Measurements from ENCODE around the gene SEC14L3.
"Not testable (repeated sequence)": the region's sequence is repeated elsewhere in the genome, so short reads cannot be mapped to it uniquely, and the experiment has no call there.

SEC14L3 gene

DNA sequence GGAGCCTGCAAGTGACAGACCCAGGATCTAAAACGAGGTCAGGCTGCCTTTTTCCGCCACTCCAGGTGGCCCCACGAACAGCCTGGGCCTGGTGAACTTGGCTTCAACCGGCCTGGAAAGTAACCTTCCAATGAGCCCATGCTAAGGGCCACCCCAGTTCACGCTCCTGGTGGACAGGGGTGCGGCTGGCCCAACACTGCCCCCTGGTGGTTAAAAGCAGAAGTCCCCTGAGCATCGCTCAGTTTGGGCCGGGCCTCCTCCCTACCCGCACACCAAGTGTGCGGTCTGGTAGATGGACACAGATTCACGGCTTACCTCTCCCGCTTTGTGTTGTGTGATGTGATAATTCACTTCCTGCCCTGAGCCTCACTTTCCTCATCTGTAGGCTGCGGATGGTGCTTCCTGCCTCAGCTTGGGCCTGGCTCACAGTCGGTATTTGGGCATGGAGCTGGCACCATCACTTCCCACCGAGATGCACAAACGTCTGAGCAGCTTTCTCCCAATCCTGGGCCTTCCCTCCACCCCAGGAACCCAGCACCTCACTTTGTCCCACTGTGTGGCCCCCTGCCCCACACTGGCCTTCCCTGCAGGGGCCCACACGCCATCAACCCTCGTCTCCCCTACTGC is 13.7 kb upstream of the SEC14L3 start:
- DNase-seq = no peak

DNA sequence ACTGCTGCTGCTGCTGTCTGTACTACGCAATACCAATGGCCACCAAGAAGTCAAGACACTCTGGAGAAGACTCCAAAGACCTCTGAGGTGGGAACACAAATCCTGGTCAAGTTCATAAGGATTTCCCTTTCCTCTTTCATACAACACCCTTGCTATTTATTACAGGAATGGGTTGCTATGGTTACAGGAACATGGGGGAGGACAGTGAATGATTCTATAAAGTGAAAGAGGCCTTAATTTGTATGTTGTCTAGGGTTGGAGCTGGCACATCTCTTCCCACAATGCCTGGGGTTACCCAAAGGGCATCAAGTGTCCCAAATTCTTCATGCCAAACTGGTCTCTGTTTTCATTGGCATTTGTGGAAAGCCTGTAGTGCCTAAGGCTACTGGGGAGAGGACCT is 11.4 kb upstream of the SEC14L3 start:
- no peak for DNase-seq

DNA sequence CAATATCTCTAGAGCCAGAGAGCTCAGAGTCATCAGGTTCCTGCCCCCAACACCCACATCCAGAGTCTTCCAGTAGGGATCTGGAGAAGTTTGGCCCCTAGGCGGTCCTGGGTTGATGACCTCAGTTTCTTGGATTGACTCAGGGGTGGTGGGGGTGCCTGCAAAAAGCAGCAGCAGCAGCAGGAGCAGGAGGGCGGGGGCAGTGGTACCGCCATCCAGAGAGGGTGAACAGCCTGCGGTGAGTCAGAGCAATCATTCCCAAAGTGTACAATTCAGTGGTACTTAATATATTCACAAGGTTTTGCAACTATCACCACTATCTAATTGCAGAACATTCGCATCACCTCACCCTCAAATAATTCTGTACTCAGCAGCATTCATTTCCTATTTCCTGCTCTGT is 9.9 kb upstream of the SEC14L3 start:
- DNase-seq = no peak

DNA sequence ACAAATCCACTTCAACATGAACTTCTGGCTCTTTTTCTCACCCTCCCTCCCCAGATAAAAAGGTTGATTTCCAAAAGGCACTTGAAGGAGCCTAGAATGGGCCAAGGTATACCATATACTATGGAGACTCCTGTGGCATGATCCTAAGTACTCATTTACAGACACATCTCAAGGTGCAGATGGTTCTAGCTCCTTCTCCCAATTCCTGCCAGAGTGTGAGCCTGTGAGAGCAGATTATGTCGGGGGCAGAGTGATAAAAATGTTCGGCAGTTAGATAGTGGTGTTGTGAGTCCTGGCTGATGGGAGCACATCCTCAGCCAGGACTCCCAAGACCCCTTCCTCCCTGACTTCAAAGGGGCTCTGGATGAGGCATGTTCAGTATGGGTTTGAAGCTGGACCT is 8.2 kb upstream of the SEC14L3 start:
- DNase-seq = no peak

DNA sequence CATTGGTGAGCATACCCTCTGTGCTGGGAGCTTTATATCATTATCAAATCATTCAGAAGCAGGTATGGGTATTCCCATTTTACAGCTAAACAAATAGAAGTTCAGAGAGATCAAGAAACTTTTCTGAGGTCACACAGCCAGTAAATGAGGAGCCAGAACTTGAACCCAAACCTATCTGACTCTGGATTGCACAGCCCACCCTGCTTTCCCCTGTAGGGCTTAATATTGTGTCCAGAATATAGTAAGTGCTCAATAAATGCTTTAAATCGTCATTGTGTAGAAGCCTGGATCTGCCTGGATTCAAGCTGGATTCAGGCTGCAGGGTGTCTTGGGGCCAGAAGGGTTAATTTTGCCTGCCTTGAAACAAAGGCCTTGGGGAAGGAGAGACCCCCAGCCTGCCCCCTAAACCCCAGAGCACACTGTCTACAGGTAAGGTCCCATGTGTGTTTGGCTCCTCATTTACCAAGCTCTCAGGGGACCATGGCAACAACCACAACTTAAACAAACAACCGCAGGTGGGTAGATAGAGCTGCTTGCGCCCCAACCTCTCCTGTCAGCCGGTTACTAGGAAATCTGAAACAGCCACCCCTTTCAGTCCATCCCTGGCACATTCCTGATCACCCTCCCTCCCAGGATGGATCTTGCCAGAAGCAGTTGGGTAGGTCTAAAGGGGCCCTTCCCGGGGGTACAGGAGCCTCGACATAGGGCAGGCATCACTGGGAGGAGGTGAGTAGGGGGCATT is 3.0 kb upstream of the SEC14L3 start:
- peak; percentile 27 for DNase-seq

DNA sequence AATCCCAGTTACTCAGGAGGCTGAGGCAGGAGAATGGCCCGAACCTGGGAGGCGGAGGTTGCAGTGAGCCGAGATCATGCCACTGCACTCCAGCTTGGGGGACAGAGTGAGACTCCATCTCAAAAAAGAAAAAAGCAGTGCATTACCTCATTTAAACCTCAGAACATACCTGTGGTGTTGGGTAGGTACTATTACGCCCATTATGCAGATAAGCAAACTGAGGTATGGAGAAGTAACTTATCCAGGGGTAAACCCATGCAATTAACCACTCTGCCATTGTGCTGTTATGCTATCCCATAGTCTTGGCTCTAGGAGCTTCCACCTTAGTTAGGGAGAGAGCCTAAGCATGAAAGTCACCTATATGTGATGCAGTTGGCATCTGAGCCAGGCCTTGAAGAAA is 2.3 kb upstream of the SEC14L3 start:
- DNase-seq = no peak

DNA sequence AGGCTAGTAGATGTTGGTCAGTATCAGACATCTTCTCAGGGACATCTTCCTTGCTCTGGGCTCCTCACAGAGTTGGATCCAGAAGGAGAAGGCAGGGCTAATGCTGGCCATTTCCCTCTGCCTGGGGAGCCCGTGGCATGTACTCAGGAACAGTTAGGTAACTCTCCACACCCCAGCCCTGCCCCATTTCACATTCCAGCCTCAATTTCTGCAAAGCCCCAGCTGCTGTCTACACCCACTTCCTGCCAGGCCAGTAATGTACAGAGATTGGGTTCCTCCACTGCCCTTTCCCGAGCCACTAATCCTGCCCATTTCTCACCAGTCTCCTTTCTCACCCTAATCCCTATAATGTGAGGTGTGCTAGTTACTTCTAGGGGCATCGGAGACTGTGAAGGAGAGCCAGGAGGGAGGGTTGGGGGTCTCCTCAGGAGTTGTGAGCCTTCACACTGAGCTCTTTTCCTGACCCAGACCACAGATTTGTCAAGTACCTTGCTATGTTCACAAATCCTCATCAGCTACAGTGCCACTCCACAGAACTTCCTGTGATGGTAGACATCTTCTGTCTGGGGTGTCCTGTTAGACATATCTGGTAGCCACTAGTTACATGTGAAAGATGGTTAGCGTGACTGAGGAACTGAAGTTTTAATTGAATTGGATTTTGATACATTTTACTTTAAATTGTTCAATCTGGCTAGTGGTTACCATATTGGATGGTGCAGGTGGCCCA is 1.3 kb upstream of the SEC14L3 start:
- no peak for DNase-seq

DNA sequence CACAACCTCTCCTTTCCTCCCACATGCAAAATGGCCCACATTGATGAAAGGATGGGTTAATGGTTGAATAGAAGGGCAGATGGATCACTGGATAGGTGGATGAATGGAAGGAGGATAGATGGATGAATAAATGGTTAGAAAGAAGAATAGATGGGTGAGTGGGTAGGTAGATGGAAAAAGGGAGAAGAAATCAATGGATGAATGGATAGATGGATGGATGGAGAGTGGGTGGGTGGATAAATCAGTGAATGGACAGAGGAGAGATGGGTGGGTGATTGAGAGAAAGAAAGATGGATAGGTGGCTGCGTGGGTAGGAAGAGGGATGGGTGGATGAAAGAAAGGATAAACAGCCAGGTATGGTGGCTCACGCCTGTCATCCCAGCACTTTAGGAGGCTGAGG is 1.2 kb downstream of the SEC14L3 start:
- no peak for DNase-seq

DNA sequence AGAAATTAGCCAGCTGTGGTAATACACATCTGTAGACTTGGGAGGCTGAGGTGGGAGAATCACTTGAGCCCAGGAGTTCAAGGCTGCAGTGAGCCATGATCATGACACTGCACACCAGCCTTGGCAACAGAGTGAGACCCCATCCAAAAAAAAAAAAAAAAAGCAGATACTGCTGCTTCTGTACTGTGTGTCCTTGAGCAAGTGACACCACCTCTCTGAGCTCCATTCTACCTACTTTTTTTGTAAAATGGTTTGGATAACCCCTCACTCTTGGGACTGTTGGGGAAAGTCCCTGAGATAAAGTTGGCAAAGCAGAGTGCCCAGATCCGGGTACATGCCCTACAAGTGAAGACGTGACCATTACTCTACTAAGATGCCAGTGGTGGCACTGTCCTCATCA is 2.7 kb downstream of the SEC14L3 start:
- DNase-seq = no peak

DNA sequence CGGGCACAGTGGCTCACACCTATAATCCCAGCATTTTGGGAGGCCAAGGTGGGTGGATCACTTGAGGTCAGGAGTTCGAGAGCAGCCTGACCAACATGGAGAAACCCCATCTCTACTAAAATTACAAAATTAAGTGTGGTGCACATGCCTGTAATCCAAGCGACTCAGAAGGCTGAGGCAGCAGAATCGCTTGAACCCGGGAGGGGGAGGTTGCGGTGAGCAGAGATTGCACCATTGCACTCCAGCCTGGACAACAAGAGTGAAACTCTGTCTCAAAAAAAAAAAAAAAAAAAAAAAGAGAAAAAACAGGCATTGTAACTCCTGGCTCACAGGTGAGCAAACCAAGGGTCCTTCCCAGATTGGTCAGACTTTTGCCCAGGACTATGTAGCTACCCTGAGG is 11.3 kb downstream of the SEC14L3 start:
- DNase-seq = not testable (repeated sequence)

DNA sequence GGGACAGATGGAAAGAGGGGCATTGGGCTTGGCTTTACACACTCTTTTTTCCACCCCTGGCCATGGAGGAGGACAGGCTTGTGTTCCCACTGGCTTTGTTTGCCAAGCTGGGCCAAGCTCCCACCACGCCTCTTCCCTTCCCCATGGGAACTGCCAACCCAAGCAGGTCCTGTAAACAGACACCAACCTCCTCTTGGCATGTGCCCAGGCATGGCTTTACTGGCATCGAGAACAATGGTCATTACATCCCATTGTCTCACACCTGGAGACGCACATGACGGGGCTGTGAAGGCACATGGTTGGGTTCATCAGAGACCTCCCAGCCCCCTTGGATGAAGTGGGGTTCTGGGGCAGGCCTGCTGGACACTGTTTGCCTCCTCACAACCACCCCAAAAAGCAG is 11.7 kb downstream of the SEC14L3 start:
- no peak for DNase-seq

DNA sequence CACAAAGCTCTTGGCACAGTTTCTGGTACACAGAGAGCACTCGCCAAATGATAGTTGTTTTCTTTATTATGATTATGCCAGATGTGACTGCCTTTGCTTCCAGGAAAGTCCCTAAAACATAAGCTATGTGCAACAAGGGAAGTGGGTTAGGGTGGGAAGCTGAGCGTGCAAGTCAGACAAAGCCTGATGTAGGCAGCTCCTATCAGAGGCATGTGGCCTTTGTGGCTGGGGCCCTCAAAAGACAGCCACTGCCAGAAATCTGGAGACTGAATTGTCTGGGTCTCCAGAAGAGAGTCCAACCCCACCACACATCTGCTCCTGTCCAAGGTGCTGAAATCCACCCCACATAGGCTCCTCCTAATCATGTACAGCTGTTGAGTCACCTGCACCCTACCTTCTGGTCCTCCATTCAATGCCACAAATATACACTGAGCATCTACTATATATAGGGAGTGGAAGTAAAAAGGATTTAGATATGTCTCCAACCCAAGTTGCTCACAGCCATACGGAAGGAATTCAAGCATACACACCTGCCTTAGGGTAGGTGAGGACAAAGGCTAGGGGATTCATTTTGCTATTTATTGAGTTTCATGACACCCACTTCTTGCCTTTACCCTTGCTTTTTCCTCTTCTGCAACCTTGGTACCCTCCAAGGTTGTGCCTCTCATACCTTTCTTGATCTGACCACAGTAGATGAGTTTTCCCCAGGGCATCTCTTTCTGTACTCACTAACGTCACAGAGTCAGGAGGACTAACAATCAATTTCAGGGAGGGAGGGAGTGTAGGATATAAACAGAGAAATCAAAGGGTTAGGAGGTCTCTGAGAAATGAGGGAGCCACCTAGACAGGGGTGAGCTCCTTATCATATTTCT is 12.4 kb downstream of the SEC14L3 start:
- DNase-seq = no peak

DNA sequence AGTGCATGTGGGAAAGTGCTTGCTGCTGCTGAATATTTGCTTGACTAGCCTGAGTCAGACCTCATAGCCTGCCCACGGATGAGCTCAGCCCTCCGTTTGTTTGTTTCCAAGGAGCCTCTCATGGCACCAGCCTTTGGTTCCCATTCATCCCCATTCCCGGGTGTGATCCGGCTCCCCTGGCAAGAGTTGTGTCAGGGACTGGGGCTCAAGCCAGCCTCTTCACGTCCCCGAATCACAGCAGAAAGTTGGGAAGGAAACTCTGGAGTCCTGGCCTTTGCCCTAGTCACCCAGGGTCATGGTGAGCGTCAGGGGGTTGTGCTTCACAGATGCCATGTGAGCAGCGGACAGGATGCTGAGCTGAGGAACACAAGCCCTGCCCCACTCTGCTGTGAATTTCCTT is 13.8 kb downstream of the SEC14L3 start:
- DNase-seq = no peak

DNA sequence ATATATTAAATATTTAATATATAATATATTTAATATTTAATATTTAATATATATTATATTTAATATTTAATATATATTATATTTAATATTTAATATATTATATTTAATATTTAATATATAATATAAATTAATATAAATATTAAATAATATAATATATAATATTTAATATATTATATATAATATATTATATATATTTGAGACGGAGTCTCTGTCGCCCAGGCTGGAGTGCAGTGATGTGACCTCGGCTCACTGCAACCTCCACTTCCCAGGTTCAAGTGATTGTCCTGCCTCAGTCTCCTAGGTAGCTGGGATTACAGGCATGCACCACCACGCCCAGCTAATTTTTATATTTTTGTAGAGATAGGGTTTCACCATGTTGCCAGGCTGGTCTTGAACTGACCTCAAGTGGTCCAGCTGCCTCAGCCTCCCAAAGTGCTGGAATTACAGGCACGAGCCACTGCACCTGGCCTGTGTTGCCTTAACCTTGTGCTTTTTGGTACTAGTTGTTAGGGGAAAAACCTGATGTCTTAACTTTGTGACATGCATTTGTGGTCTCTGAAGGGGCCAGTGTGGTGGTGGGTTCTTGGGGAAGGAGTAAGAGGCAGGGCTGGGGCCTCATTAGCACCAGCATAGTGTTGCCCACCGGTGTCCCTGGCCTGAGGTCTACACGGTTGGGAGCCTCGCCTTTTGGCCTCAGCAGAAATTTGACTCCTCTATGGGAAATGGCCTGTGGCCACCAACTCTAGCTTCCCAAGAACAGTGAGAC is 16.6 kb downstream of the SEC14L3 start:
- no peak for DNase-seq

DNA sequence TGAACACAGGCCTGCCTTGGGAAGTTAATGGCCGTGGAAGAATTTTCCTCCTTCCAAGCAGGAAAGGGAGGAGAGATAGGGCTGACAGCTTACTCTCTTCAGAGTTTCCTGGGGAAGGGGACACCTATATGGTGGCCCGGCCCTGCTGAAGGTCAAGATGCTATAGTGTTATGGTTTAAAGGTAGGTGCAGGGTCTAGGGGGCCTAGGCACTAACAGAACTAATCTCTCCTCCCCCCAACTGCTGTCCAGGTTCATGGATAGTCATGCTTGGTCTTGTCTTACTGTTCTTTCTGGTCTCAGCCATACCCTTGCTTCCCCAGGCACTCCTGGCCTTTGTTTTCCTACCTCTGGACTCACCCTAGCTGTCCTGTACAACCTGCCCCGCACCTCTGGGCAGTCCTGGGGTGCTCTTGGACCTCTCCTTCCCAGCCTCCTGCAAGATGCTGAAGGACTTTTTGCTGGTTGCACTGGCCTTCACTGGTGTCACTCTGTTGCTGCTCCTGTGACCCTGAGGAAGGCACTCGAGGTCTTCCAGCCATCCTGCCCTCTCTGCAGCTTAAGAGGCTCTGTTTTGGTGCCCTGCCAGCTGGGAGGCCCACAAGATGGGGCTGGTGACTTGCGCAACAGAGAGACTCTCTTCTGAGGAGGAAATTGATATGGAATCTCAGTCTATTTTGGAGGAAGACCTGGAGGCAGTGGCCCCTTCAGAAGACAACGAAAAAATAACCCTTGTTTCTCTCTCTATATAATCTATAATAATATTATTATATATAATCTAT is 17.9 kb downstream of the SEC14L3 start:
- no peak for DNase-seq

DNA sequence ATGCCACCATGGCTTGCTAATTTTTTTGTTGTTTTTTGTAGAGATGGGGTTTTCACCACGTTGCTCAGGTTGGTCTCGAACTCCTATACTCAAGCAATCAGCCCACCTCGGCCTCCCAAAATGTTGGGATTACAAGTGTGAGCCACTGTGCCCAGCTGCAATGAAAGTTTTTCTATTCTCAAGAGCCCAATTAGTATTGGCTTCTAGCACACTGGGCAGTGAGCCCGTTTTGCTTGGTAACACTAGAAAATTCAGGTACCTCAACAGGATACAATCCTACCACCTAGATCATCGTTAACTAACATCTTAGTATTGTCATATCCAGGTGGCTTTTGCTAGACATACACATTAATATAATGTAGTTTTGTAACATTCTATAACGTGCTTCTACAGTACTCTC is 19.0 kb downstream of the SEC14L3 start:
- DNase-seq = no peak

DNA sequence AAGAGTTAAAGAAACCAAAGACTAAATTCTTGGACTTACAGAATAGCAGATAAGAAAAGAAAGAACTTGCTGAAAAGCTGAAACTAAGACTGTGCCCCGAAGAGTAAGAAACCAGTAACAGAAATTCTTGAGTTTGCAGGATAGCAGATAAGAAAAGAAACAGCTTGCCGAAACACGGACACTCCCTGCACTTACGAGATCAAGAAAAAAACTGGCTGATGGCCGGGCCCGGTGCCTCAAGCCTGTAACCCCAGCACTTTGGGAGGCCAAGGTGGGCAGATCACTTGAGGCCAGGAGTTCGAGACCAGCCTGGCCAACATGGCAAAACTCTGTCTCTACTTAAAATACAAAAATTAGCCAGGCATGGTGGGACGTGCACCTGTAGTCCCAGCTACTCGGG is 20.3 kb downstream of the SEC14L3 start:
- DNase-seq = not testable (repeated sequence)

DNA sequence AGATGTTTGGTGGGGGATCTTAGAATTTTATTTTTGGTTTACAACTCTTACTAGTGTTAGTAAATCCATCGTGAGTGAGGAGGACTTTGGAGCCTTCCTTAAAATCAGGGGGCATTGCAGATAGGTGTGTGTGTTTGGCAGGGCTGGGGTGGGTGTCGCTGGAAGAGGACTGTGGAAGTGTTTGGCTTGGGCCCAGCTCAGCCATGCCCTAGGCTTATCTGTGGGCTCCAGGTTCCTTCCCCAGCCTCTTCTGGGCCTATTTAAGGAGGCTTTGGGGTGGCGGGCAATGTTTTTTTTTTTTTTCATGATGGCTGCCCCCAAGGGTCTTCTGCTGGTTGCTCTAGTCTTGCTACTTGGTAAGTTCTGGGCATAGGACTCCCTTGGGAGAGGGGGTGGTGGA is 24.2 kb downstream of the SEC14L3 start:
- no peak for DNase-seq

DNA sequence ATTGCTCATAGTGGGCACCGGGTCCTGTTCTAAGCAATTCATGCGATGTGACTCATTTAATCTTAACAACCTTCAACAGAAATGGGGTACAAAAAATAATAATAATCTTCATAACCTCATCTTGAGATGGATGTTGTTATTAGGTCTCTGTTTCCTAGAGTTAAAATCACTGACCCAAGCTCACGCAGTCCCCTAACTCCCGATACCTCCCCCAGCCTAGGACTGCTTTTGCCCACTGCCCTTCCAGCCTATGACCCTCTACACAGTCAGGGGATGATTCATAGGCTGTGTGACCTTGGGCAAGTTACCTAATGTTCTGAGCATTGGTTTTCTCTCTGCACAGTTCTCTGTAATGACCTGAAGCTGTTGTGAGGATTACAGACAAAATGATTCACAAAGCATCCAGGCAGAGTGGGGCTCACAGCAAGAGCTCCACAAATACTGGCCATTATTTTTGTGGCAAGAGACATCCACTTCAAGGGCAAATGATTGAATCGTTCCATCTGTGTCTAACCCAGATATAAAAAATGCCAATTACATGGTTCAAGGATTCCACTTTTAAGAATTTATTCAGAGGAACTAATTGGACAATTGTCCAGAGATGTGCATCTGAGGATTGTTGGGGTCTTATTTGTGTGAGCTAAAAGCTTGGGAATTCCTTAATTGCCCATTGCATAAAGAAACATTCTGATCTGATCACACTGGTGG is 26.2 kb downstream of the SEC14L3 start:
- no peak for DNase-seq

DNA sequence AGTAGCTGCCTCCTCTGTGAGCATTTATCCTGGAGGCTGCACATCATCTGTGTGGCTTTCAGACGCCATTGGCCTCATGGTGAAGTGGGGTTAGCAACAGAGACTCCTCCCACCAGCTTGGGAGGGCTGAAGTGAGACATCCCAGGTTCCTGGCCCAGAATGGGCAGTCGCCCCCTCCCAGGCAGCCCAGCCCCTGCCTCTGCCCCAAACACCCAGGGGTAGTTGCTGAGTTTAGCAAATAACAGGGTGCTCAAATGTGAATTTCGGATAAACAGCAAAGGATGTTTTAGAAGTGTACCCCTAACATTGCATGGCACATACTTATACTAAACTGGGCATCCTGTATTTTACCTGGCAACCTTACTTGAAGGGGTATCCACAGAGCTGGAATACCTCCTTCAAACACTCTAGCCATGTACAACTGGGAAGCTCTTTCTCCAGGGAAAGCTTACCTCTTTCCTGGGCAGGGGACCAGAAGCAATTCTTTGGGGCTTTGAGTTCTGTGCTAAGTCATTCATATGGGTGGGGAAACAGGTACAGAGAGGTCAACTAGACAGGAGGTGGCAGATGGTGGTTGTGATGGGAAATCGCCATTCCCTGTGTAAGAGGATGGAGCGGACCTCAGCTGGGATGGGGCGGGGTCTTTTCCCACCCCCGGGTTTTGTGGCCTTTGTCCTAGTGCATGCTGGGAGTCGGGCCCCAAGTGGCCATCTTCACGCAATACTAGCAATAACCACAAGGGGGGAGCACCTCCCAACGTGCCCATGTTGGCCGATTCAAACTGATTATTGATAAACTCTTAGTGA is 27.0 kb downstream of the SEC14L3 start:
- DNase-seq = peak; percentile 45
